Body of pancreas (tissue), 4 donors: ENCODE measurements around the gene GFM2.
"Not testable (repeated sequence)": the region's sequence is repeated elsewhere in the genome, so short reads cannot be mapped to it uniquely, and the experiment has no call there.

Experiments used
- POLR2A ChIP-seq, 3 donors: fragments of 450-650 bp; IDR thresholded peaks; one replicate each; pipeline ENCODE4 v1.6.1; 2016; ENCODE audit warnings: antibody characterized with exemption in 3 of 3, mild to moderate bottlenecking in 2 of 3
- TF ChIP-seq, protein P1 (sequence below), 7 experiments: fragments of 450-650 bp in 4 of 7; fragments of 200-600 bp in 3 of 7; sonication (generic) in 3 of 7; IDR thresholded peaks; one replicate each; pipeline ENCODE4 v1.5.1; 2016 to 2019; ENCODE audit warnings: antibody characterized with exemption in 7 of 7

DNA sequence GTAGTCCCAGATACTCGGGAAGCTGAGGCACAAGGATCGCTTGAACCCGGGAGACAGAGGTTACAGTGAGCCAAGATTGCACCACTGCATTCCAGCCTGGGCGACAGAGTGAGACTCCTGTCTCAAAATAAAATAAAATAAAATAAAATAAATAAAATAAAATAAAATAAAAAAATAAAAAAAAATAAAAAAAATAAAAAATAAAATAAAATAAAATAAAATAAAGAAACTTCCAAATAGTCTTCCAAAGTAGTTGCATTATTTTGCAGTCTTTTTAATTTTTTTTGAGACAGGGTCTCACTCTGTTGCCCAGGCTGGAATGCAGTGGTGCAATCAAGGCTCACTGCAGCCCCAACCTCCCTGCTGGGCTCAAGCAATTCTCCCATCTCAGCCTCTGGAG, 18.2 kb downstream of the GFM2 start:
- TF ChIP-seq, protein P1, sequence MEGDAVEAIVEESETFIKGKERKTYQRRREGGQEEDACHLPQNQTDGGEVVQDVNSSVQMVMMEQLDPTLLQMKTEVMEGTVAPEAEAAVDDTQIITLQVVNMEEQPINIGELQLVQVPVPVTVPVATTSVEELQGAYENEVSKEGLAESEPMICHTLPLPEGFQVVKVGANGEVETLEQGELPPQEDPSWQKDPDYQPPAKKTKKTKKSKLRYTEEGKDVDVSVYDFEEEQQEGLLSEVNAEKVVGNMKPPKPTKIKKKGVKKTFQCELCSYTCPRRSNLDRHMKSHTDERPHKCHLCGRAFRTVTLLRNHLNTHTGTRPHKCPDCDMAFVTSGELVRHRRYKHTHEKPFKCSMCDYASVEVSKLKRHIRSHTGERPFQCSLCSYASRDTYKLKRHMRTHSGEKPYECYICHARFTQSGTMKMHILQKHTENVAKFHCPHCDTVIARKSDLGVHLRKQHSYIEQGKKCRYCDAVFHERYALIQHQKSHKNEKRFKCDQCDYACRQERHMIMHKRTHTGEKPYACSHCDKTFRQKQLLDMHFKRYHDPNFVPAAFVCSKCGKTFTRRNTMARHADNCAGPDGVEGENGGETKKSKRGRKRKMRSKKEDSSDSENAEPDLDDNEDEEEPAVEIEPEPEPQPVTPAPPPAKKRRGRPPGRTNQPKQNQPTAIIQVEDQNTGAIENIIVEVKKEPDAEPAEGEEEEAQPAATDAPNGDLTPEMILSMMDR (IDR thresholded peaks at IDR 0.05) = not testable (repeated sequence)
- not testable (repeated sequence) for TF ChIP-seq POLR2A (IDR thresholded peaks at IDR 0.05)
